ENCODE results near the gene SLC10A7.

The SLC10A7 gene

DNA sequence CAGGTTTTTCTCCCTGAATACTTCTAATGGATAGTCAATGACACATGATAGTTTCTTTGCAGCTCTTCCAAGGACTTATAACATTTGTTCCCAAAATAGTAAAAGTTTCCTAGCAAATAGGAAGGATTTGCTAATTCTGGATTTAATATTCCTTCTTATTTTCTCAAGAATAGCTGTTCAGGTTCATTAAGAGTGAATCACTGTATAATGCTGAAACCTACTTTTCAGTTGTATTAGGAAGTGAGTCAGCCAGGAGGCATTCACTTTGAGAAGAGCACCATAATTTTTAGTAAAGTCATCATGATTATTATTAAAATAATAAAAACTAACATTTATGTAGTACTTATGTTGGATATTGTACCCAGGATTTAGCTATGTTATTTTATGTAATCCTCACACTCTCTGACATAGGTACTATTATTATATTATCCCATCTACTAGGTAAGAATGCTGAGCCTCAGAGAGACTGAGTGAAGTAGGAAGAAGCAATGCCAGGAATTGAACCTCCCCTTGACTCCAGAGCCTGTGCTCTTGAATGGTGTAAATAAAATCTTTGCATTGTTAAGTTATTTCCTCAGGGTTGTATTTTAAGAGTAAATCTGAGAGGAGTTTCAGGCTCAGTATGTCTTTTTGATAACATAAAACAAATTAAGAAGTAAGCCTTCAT, 192.6 kb downstream of the SLC10A7 start:
- H3K9me3 ChIP-seq: no peaks in the 10 kb centered on the region
- no peak for DNase-seq
- TF ChIP-seq, protein P1, sequence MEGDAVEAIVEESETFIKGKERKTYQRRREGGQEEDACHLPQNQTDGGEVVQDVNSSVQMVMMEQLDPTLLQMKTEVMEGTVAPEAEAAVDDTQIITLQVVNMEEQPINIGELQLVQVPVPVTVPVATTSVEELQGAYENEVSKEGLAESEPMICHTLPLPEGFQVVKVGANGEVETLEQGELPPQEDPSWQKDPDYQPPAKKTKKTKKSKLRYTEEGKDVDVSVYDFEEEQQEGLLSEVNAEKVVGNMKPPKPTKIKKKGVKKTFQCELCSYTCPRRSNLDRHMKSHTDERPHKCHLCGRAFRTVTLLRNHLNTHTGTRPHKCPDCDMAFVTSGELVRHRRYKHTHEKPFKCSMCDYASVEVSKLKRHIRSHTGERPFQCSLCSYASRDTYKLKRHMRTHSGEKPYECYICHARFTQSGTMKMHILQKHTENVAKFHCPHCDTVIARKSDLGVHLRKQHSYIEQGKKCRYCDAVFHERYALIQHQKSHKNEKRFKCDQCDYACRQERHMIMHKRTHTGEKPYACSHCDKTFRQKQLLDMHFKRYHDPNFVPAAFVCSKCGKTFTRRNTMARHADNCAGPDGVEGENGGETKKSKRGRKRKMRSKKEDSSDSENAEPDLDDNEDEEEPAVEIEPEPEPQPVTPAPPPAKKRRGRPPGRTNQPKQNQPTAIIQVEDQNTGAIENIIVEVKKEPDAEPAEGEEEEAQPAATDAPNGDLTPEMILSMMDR (IDR thresholded peaks at IDR 0.05; ENCODE audit: low read depth, low read length): no peak
- H3K27me3 ChIP-seq: no peaks in the 10 kb centered on the region
- H3K4me3 ChIP-seq (ENCODE audit: low read depth, low read length): no peak overlapping the region
- H3K4me1 ChIP-seq: peaks cover 12% of the 10 kb centered on the region
- H3K36me3 ChIP-seq: no peaks in the 10 kb centered on the region

DNA sequence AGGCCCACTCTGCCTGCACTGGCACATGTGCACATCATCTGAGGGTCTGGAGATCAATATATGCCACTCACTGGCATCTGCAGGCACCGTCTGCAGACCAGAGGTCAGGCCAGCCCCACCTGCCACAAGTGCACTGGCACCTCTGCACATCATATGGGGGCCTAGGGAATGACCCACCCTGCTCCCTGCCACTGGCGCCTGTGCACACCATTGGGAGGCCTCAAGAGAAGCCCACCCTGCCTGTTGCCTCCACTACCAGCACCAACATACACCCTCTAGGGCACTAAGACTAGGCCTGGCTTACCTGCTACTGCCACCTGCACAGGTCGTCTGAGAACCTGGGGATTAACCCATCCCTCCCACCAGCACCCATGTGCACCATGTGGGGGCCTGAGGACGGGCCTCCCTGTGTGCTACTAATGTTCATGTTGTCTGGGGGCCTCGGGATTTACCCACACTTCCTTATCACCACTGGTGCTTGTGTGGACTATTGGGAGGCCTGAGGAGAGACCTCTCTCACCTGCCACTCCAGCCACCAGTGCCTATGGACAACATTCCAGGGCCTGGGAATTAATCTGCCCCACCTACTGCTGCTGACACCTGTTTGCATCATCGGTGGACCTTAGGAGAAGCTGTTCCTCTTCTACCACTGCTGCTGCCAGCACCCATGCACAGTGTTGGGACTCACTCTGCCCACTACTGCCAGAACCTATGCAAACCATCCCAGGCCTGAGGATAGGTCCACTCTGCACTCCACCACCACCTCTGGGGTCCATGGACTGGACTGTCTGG, 193.7 kb downstream of the SLC10A7 start:
- Histone ChIP-seq H3K4me1 (peaks cover 8% of the 10 kb centered on the region), H3K9me3 (no peaks in the 10 kb centered on the region), H3K36me3 (no peaks in the 10 kb centered on the region), H3K4me3 (ENCODE audit: low read depth, low read length) (no peak overlapping the region), H3K27me3 (no peaks in the 10 kb centered on the region)
- DNase-seq: no peak
- TF ChIP-seq, protein P1 (IDR thresholded peaks at IDR 0.05; ENCODE audit: low read depth, low read length): no peak

DNA sequence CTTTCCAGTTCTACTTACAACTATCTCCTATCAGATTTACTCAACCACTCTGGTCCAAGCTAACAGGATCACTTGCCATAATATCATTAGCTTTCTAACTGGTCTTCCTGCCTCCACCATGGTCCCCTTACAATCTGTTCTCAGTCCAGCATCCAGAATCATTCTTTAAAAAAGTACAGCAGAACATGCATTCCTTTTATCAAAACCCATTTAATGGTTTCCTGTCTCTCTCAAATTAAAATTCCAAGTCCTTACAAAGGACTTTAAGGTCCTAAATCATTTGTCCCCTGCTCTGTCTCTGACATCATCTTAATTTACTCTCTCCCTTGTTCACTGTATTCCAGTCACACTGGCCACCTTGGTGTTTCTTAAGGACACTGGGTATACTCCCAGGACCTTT, 202.8 kb downstream of the SLC10A7 start:
- Histone ChIP-seq H3K27me3 (no peaks in the 10 kb centered on the region), H3K4me1 (peaks cover 10% of the 10 kb centered on the region), H3K36me3 (no peaks in the 10 kb centered on the region; the same call in 1 of the 2 replicates), H3K4me3 (ENCODE audit: low read depth, low read length) (no peak overlapping the region), H3K9me3 (no peaks in the 10 kb centered on the region; the same call in 1 of the 2 replicates)
- no peak for DNase-seq
- TF ChIP-seq, protein P1 (IDR thresholded peaks at IDR 0.05; ENCODE audit: low read depth, low read length): no peak

DNA sequence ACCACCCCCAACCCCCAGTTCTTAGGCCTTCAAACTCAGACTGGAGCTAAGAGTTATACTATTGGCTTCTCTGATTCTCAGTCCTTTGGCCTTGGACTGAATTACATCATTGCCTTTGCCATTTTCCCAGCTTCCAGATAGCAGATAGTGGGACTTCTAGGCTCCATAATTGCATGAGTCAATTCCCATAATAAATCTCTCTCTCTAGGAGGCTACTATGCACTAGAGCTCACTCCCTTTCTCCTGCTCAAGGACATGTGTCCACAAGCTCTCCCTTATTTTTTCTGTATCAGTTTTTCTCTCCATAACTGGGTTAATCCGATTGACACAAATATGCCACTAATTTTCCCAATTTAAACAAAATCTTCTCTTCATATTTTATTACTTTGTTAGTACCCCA, 204.0 kb downstream of the SLC10A7 start:
- no peak overlapping the region for H3K4me3 ChIP-seq (ENCODE audit: low read depth, low read length)
- H3K27me3 ChIP-seq: no peaks in the 10 kb centered on the region
- TF ChIP-seq, protein P1 (IDR thresholded peaks at IDR 0.05; ENCODE audit: low read depth, low read length): no peak
- H3K36me3 ChIP-seq: no peaks in the 10 kb centered on the region; the same call in 1 of the 2 replicates
- no peak for DNase-seq
- H3K9me3 ChIP-seq: no peaks in the 10 kb centered on the region; the same call in 1 of the 2 replicates
- H3K4me1 ChIP-seq: peaks cover 10% of the 10 kb centered on the region

DNA sequence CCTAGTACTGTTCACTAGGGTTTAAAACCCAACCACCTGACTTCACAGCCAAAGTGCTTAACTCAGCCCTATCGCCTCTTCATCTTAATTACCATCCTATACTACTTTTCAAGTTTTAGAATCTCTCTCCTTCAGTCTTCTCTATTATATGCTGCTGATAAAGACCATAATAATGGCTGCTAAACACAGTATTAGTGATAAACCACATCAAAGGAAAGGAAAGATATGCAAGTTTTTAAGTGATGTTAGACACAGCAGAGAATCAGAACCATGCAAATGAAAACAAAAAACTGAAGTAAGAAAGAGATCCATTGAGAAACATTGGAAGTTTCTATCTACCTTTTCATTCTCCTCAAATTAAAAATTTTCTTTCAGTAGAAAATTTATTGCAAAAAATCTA, 206.6 kb downstream of the SLC10A7 start:
- Histone ChIP-seq H3K4me3 (ENCODE audit: low read depth, low read length) (no peak overlapping the region), H3K27me3 (no peaks in the 10 kb centered on the region), H3K36me3 (no peaks in the 10 kb centered on the region; the same call in 1 of the 2 replicates), H3K9me3 (no peaks in the 10 kb centered on the region; the same call in 1 of the 2 replicates), H3K4me1 (peaks cover 14% of the 10 kb centered on the region)
- TF ChIP-seq, protein P1 (IDR thresholded peaks at IDR 0.05; ENCODE audit: low read depth, low read length): no peak
- DNase-seq: no peak
